GM18517 (cell line): ENCODE results near the gene KATNB1.
"Not testable (repeated sequence)": the region's sequence is repeated elsewhere in the genome, so short reads cannot be mapped to it uniquely, and the experiment has no call there.

Experiments used
- ATAC-seq: cut with Tn5 transposase; IDR thresholded peaks from one replicate; pipeline ENCODE4 v1.9.1; 2021; ENCODE audit warnings: mild to moderate bottlenecking, moderate library complexity; ENCODE audit not compliant: unreplicated experiment

The KATNB1 gene

GRCh38 chr16:57724531-57724930 lies 11.0 kb upstream of the KATNB1 start:
- no peak for ATAC-seq

GRCh38 chr16:57725151-57725550 lies 10.4 kb upstream of the KATNB1 start:
- no peak for ATAC-seq

- ATAC-seq = no peak
Measured at GRCh38 chr16:57725554-57725953, 10.0 kb upstream of the KATNB1 start.

- ATAC-seq = no peak
Measured at GRCh38 chr16:57725976-57726375, 9.6 kb upstream of the KATNB1 start.

- ATAC-seq = no peak
Measured at GRCh38 chr16:57726433-57726947, 9.1 kb upstream of the KATNB1 start.

GRCh38 chr16:57727610-57728009 lies 8.0 kb upstream of the KATNB1 start:
- no peak for ATAC-seq

GRCh38 chr16:57728336-57729181 lies 7.0 kb upstream of the KATNB1 start:
- ATAC-seq = no peak

- ATAC-seq = no peak
Measured at GRCh38 chr16:57729182-57729484, 6.4 kb upstream of the KATNB1 start.

GRCh38 chr16:57729852-57730251 lies 5.7 kb upstream of the KATNB1 start:
- ATAC-seq = not testable (repeated sequence)

GRCh38 chr16:57730771-57731730 lies 4.5 kb upstream of the KATNB1 start:
- ATAC-seq = no peak

- no peak for ATAC-seq
Measured at GRCh38 chr16:57732037-57732436, 3.5 kb upstream of the KATNB1 start.

GRCh38 chr16:57732714-57733113 lies 2.9 kb upstream of the KATNB1 start:
- ATAC-seq = no peak

- no peak for ATAC-seq
Measured at GRCh38 chr16:57734308-57734924, 1.2 kb upstream of the KATNB1 start.

- peak; percentile 91 for ATAC-seq
Measured at GRCh38 chr16:57734925-57735754, 430 bp upstream of the KATNB1 start.

- no peak for ATAC-seq
Measured at GRCh38 chr16:57736419-57737351, 1.1 kb downstream of the KATNB1 start.

GRCh38 chr16:57738844-57739243 lies 3.3 kb downstream of the KATNB1 start:
- ATAC-seq = no peak

- ATAC-seq = no peak
Measured at GRCh38 chr16:57739756-57740422, 4.3 kb downstream of the KATNB1 start.

GRCh38 chr16:57740423-57741071 lies 5.0 kb downstream of the KATNB1 start:
- ATAC-seq = no peak
